HCT116 (cell line): ENCODE data around the gene DEF6. TPM values are rescaled to one million over a fixed set of nuclear protein-coding genes. Genes with fewer than 3 reads are reported as not detected.

Experiments
- ATAC-seq: fragments of 200-7000 bp; cut with Tn5 transposase; 2 replicates; pipeline ENCODE4 v1.9.1; 2020; ENCODE audit warnings: mild to moderate bottlenecking, moderate library complexity
- BruUV-seq: library from RNA; stranded (reverse); fragments of 400-500 nt; replicated peaks from 2 replicates; lab custom pipeline; 2021; lab: Mats Ljungman, UMichigan
- CTCF ChIA-PET: fragments of 300-600 bp; sonication (Branson Sonifier 250); formaldehyde crosslinking; loops from one replicate; lab custom pipeline; 2021; ENCODE audit warnings: antibody characterized with exemption; lab: Charles Lee
- POLR2A ChIA-PET: fragments of 300-600, 350-600 bp; sonication (Branson Sonifier 250); formaldehyde crosslinking; loops from one replicate; lab custom pipeline; 2021; ENCODE audit warnings: antibody characterized with exemption; lab: Charles Lee
- RAD21 ChIA-PET, 2 experiments: fragments of 300-600 bp; sonication (Branson Sonifier 250); formaldehyde crosslinking; loops; one replicate each; lab custom pipeline; 2023; ENCODE audit warnings: low total read pairs in 2 of 2; ENCODE audit not compliant: uncharacterized antibody in 2 of 2, unreplicated experiment in 2 of 2, low non-redundant PET in 1 of 2; lab: Charles Lee
- DNase-seq: peaks from one replicate; pipeline ENCODE4 v3.0.0-alpha.2; 2010; ENCODE audit warnings: low read depth, low spot score
- H2AFZ ChIP-seq: fragments of 200-600 bp; shearing (Covaris generic), sonication (generic); 2 replicates; pipeline ENCODE4 v1.6.1; 2017; ENCODE audit warnings: low read depth, mixed run types, mixed read lengths, antibody characterized with exemption, low read length; ENCODE audit not compliant: poor library complexity, severe bottlenecking
- H3K27ac ChIP-seq: 2 replicates; pipeline ENCODE4 v1.5.1; 2012; ENCODE audit warnings: low read depth, low read length
- H3K27me3 ChIP-seq: fragments of 200-600 bp; sonication (generic); 2 replicates; pipeline ENCODE4 v1.6.1; 2016; ENCODE audit warnings: mixed run types, low read length, mixed read lengths; ENCODE audit not compliant: insufficient read depth
- H3K36me3 ChIP-seq, 2 experiments: fragments of 200-500 bp in 1 of 2; fragments of 200-600 bp in 1 of 2; sonication (Bioruptor generic) in 1 of 2; sonication (generic) in 1 of 2; 2 replicates each; pipeline versions ENCODE4 v1.5.1 to v1.6.1; 2014 to 2016; ENCODE audit warnings: low read length in 2 of 2, inconsistent platforms in 1 of 2, mixed read lengths in 1 of 2, mixed run types in 1 of 2; ENCODE audit not compliant: insufficient read depth in 2 of 2, control insufficient read depth in 1 of 2
- H3K4me1 ChIP-seq, 2 experiments: fragments of 200-600 bp in 1 of 2; sonication (generic) in 1 of 2; 2 replicates each; pipeline versions ENCODE4 v1.5.1 to v1.6.1; 2012 to 2017; ENCODE audit warnings: low read length in 2 of 2, inconsistent platforms in 1 of 2, mild to moderate bottlenecking in 1 of 2, mixed read lengths in 1 of 2, mixed run types in 1 of 2, moderate library complexity in 1 of 2; ENCODE audit not compliant: insufficient read depth in 2 of 2, control insufficient read depth in 1 of 2
- H3K4me2 ChIP-seq: fragments of 200-600 bp; sonication (generic); 2 replicates; pipeline ENCODE4 v1.6.1; 2017; ENCODE audit warnings: mixed run types, low read length, mixed read lengths
- H3K4me3 ChIP-seq, 2 experiments: fragments of 200-600 bp in 1 of 2; sonication (generic) in 1 of 2; replicated peaks in 1 of 2; 2 replicates each; pipeline ENCODE4 v1.5.1; 2011 to 2016; ENCODE audit warnings: low read length in 2 of 2, control low read depth in 1 of 2, low read depth in 1 of 2, mild to moderate bottlenecking in 1 of 2, mixed read lengths in 1 of 2, mixed run types in 1 of 2
- H3K79me2 ChIP-seq: fragments of 200-600 bp; sonication (generic); 2 replicates; pipeline ENCODE4 v1.6.1; 2017; ENCODE audit warnings: mild to moderate bottlenecking, mixed run types, low read length, moderate library complexity, mixed read lengths; ENCODE audit not compliant: insufficient read depth
- H3K9ac ChIP-seq: fragments of 200-600 bp; sonication (generic); 2 replicates; pipeline ENCODE4 v1.6.1; 2016; ENCODE audit warnings: low read length, mixed read lengths
- H3K9me2 ChIP-seq: fragments of 200-600 bp; sonication (generic), shearing (Covaris generic); 2 replicates; pipeline ENCODE4 v1.6.1; 2017; ENCODE audit warnings: mixed run types, mild to moderate bottlenecking, moderate library complexity; ENCODE audit not compliant: insufficient read depth
- H3K9me3 ChIP-seq, 2 experiments: fragments of 200-500 bp in 1 of 2; fragments of 200-600 bp in 1 of 2; sonication (Bioruptor generic) in 1 of 2; sonication (generic) in 1 of 2; 2 replicates each; pipeline ENCODE4 v1.6.1; 2014 to 2017; ENCODE audit warnings: low read length in 2 of 2, mixed read lengths in 2 of 2, inconsistent platforms in 1 of 2, low read depth in 1 of 2, mild to moderate bottlenecking in 1 of 2, mixed run types in 1 of 2, moderate library complexity in 1 of 2; ENCODE audit not compliant: control insufficient read depth in 1 of 2, insufficient read depth in 1 of 2
- H4K20me1 ChIP-seq: fragments of 200-600 bp; sonication (generic), shearing (Covaris generic); 2 replicates; pipeline ENCODE4 v1.6.1; 2017; ENCODE audit warnings: mixed run types, mild to moderate bottlenecking, moderate library complexity; ENCODE audit not compliant: insufficient read depth
- ATF3 ChIP-seq: IDR thresholded peaks from 2 replicates; pipeline ENCODE4 v1.6.1; 2012
- CEBPB ChIP-seq: IDR thresholded peaks from 2 replicates; pipeline ENCODE4 v1.6.1; 2012; ENCODE audit warnings: low read depth
- CTCF ChIP-seq, 3 experiments: fragments of 200-600 bp in 1 of 3; sonication (generic) in 1 of 3; IDR thresholded peaks in 2 of 3; conservative IDR thresholded peaks in 1 of 3; 2 replicates each; pipeline ENCODE4 v1.5.1; 2012 to 2017; ENCODE audit warnings: low read depth in 2 of 3, low read length in 2 of 3, antibody characterized with exemption in 1 of 3, borderline replicate concordance in 1 of 3, control low read depth in 1 of 3, mild to moderate bottlenecking in 1 of 3, mixed read lengths in 1 of 3, mixed run types in 1 of 3, moderate library complexity in 1 of 3; ENCODE audit not compliant: insufficient read depth in 1 of 3
- EGR1 ChIP-seq: IDR thresholded peaks from 2 replicates; pipeline ENCODE4 v1.6.1; 2012; ENCODE audit warnings: low read depth
- ELF1 ChIP-seq: IDR thresholded peaks from 2 replicates; pipeline ENCODE4 v1.6.1; 2012; ENCODE audit warnings: low read depth, borderline replicate concordance
- EZH2 ChIP-seq: fragments of 200-600 bp; sonication (generic); IDR thresholded peaks from 2 replicates; pipeline ENCODE4 v1.6.1; 2017; ENCODE audit warnings: antibody characterized with exemption, mixed run types
- EZH2phosphoT487 ChIP-seq: fragments of 200-600 bp; IDR thresholded peaks from 2 replicates; pipeline ENCODE4 v1.6.1; 2018; ENCODE audit warnings: antibody characterized with exemption, borderline replicate concordance
- FOSL1 ChIP-seq: IDR thresholded peaks from 2 replicates; pipeline ENCODE4 v1.6.1; 2012; ENCODE audit warnings: low read depth
- JUND ChIP-seq: IDR thresholded peaks from 2 replicates; pipeline ENCODE4 v1.6.1; 2012
- POLR2A ChIP-seq: IDR thresholded peaks from 2 replicates; pipeline ENCODE4 v1.7.0; 2011; ENCODE audit warnings: borderline replicate concordance; ENCODE audit not compliant: insufficient read depth, insufficient read length; ENCODE audit errors: extremely low read depth
- RAD21 ChIP-seq: IDR thresholded peaks from 2 replicates; pipeline ENCODE4 v1.6.1; 2012; ENCODE audit warnings: low read depth, mild to moderate bottlenecking
- SIN3A ChIP-seq: IDR thresholded peaks from 2 replicates; pipeline ENCODE4 v1.6.1; 2012; ENCODE audit warnings: low read depth
- SP1 ChIP-seq: IDR thresholded peaks from 2 replicates; pipeline ENCODE4 v1.6.1; 2012; ENCODE audit warnings: low read depth
- SRF ChIP-seq: IDR thresholded peaks from 2 replicates; pipeline ENCODE4 v1.6.1; 2012; ENCODE audit warnings: low read depth
- TCF7L2 ChIP-seq: IDR thresholded peaks from 2 replicates; pipeline ENCODE4 v1.7.0; 2011; ENCODE audit warnings: borderline replicate concordance, inconsistent platforms; ENCODE audit not compliant: insufficient read depth, insufficient read length; ENCODE audit errors: extremely low read depth
- YY1 ChIP-seq: IDR thresholded peaks from 2 replicates; pipeline ENCODE4 v1.6.1; 2011; ENCODE audit warnings: low read length, low read depth, moderate library complexity, mild to moderate bottlenecking; ENCODE audit not compliant: insufficient replicate concordance; ENCODE audit errors: extremely low read depth
- ZNF274 ChIP-seq: fragments of 200-500 bp; sonication (Bioruptor generic); IDR thresholded peaks from 2 replicates; pipeline ENCODE4 v1.6.1; 2014; ENCODE audit warnings: mild to moderate bottlenecking, low read depth, low read length, inconsistent platforms
- intact Hi-C: fragments of 100-400 bp; cut with micrococcal nuclease; formaldehyde crosslinking; loops from 2 replicates; pipeline ENCODE4 v1.10.0; 2022
- total RNA-seq: library from RNA; stranded (reverse); gene quantifications from one replicate; pipeline ENCODE4 v1.2.1, GENCODE V29; 2021; ENCODE audit not compliant: unreplicated experiment
- TF ChIP-seq, protein P1 (sequence below): IDR thresholded peaks from 2 replicates; pipeline ENCODE4 v1.6.1; 2011; ENCODE audit warnings: mild to moderate bottlenecking, low read length, moderate library complexity; ENCODE audit not compliant: insufficient replicate concordance; ENCODE audit errors: extremely low read depth

Gene DEF6
- total RNA-seq, 1 experiment from 2014 or later, result 40.4 TPM

- H3K4me2 ChIP-seq, result peak overlapping the region; percentile 18; the same call in 1 of the 2 replicates
- no TSS peak for BruUV-seq
- ChIA-PET RAD21 (no interaction called here), POLR2A (no interaction called here), CTCF (no interaction called here)
- H3K9ac ChIP-seq, result no peak overlapping the region
- TF ChIP-seq ZNF274, result no peak
- TF ChIP-seq FOSL1, result no peak
- no peak for TF ChIP-seq CTCF (IDR thresholded peaks at IDR 0.05 in 2 of 3, conservative IDR thresholded peaks at IDR 0.05 in 1 of 3; ENCODE audit: borderline replicate concordance in 1 of 3, insufficient read depth in 1 of 3, low read depth in 2 of 3, low read length in 2 of 3)
- no peak for TF ChIP-seq YY1
- no peak for TF ChIP-seq JUND
- no peak for TF ChIP-seq TCF7L2
- no peak for TF ChIP-seq EZH2phosphoT487
- TF ChIP-seq SRF, result no peak
- TF ChIP-seq RAD21, result no peak
- TF ChIP-seq SP1, result no peak
- no peak for TF ChIP-seq EGR1
- TF ChIP-seq POLR2A, result no peak
- no peak for TF ChIP-seq EZH2
- TF ChIP-seq, protein P1, sequence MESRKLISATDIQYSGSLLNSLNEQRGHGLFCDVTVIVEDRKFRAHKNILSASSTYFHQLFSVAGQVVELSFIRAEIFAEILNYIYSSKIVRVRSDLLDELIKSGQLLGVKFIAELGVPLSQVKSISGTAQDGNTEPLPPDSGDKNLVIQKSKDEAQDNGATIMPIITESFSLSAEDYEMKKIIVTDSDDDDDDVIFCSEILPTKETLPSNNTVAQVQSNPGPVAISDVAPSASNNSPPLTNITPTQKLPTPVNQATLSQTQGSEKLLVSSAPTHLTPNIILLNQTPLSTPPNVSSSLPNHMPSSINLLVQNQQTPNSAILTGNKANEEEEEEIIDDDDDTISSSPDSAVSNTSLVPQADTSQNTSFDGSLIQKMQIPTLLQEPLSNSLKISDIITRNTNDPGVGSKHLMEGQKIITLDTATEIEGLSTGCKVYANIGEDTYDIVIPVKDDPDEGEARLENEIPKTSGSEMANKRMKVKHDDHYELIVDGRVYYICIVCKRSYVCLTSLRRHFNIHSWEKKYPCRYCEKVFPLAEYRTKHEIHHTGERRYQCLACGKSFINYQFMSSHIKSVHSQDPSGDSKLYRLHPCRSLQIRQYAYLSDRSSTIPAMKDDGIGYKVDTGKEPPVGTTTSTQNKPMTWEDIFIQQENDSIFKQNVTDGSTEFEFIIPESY, result no peak
- TF ChIP-seq ATF3, result no peak
- no peak for TF ChIP-seq ELF1
- no peak for TF ChIP-seq SIN3A
- no peak for TF ChIP-seq CEBPB
- no peak overlapping the region for H3K4me3 ChIP-seq
- no peak overlapping the region for H3K27ac ChIP-seq
- H3K79me2 ChIP-seq, result peaks cover 5% of the 10 kb centered on the region; the same call in 1 of the 2 replicates
- DNase-seq, result no peak
- H3K27me3 ChIP-seq, result no peaks in the 10 kb centered on the region
- ATAC-seq, result no peak
- intact Hi-C loops, result no loop called here
- H3K9me2 ChIP-seq, result no peaks in the 10 kb centered on the region
- H2AFZ ChIP-seq, result no peak overlapping the region
- no peaks in the 10 kb centered on the region for H3K9me3 ChIP-seq
- no peaks in the 10 kb centered on the region for H3K36me3 ChIP-seq
- H4K20me1 ChIP-seq, result no peaks in the 10 kb centered on the region
- H3K4me1 ChIP-seq, result peaks cover 3 to 12% of the 10 kb centered on the region in 2 experiments; a peak in 2 of 4 replicates
Observed at GRCh38 chr6:35273822-35274559, 23.6 kb upstream of the DEF6 start.
